Bronchial smooth muscle cell (primary cell): ENCODE results near the gene SUZ12. TPM values are rescaled to one million over a fixed set of nuclear protein-coding genes. Genes with fewer than 3 reads are reported as not detected.

Source experiments
- total RNA-seq: library from RNA; depleted of rRNA; stranded (reverse); fragments of >200 nt; gene quantifications from 2 replicates; pipeline ENCODE4 v1.2.1, GENCODE V29; 2014

The SUZ12 gene
- 8.4 and 14.5 TPM in 2 replicates for total RNA-seq

GRCh38 chr17:31936615-31937609 is at the start of gene SUZ12:
Gene SUZ12, plus strand, starts transcription at chr17:31937007. Its CDS starts 240 bp downstream, at chr17:31937247.

GRCh38 chr17:32006957-32007462 is 70.2 kb downstream of the SUZ12 start, which contains the start of gene LRRC37B:
Gene LRRC37B, plus strand, starts transcription at chr17:32007383. Its CDS starts 14,010 bp downstream, at chr17:32021393.

Other genes with a start within 250 kb of the SUZ12 start
- 71.7 and 89.1 TPM in 2 replicates for gene COPRS, start 77.8 kb upstream of the SUZ12 start, total RNA-seq
- gene UTP6, start 35.3 kb upstream of the SUZ12 start, total RNA-seq: 22.4 and 22.5 TPM in 2 replicates
- gene LRRC37B, start 70.4 kb downstream of the SUZ12 start, total RNA-seq: 10.9 and 14.4 TPM in 2 replicates
- 23.2 and 32.8 TPM in 2 replicates for gene RHOT1, start 205.5 kb downstream of the SUZ12 start, total RNA-seq